OCI-LY7 (cell line): Measurements from ENCODE around the gene DCST2.

Experiments
- EZH2phosphoT487 ChIP-seq: fragments of 200-600 bp; sonication (generic); IDR thresholded peaks from 2 replicates; pipeline ENCODE4 v1.6.1; 2018; ENCODE audit warnings: low read depth, borderline replicate concordance, mild to moderate bottlenecking, mixed run types, antibody characterized with exemption, low read length, moderate library complexity, mixed read lengths
- TF ChIP-seq, protein P1 (sequence below): fragments of 200-600 bp; sonication (generic); conservative IDR thresholded peaks from 2 replicates; pipeline ENCODE4 v1.5.1; 2014; ENCODE audit warnings: mild to moderate bottlenecking, antibody characterized with exemption, low read length, moderate library complexity, mixed read lengths

GRCh38 chr1:155075535-155075934 is 42.0 kb upstream of the DCST2 start:
- TF ChIP-seq, protein P1, sequence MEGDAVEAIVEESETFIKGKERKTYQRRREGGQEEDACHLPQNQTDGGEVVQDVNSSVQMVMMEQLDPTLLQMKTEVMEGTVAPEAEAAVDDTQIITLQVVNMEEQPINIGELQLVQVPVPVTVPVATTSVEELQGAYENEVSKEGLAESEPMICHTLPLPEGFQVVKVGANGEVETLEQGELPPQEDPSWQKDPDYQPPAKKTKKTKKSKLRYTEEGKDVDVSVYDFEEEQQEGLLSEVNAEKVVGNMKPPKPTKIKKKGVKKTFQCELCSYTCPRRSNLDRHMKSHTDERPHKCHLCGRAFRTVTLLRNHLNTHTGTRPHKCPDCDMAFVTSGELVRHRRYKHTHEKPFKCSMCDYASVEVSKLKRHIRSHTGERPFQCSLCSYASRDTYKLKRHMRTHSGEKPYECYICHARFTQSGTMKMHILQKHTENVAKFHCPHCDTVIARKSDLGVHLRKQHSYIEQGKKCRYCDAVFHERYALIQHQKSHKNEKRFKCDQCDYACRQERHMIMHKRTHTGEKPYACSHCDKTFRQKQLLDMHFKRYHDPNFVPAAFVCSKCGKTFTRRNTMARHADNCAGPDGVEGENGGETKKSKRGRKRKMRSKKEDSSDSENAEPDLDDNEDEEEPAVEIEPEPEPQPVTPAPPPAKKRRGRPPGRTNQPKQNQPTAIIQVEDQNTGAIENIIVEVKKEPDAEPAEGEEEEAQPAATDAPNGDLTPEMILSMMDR, result no peak
- no peak for TF ChIP-seq EZH2phosphoT487
